A673 (cell line): ENCODE measurements around the gene A4GNT. TPM values are rescaled to one million over a fixed set of nuclear protein-coding genes. Genes with fewer than 3 reads are reported as not detected.

Experiments
- BruUV-seq: library from RNA; stranded (reverse); fragments of 400-500 nt; replicated peaks from 2 replicates; lab custom pipeline; 2021; lab: Mats Ljungman, UMichigan
- CTCF ChIA-PET: fragments of 300-600 bp; sonication (Branson Sonifier 250); formaldehyde crosslinking; loops from one replicate; lab custom pipeline; 2022; ENCODE audit warnings: antibody characterized with exemption; lab: Charles Lee
- POLR2A ChIA-PET: fragments of 300-600 bp; sonication (Branson Sonifier 250); formaldehyde crosslinking; loops from one replicate; lab custom pipeline; 2022; ENCODE audit warnings: antibody characterized with exemption; ENCODE audit not compliant: low non-redundant PET; lab: Charles Lee
- DNase-seq: peaks from one replicate; pipeline ENCODE4 v3.0.0-alpha.2; 2015; ENCODE audit warnings: low spot score
- H3K27ac ChIP-seq: fragments of 200-600 bp; sonication (generic); 2 replicates; pipeline ENCODE4 v1.5.1; 2016; ENCODE audit warnings: mixed run types, low read depth, mild to moderate bottlenecking, mixed read lengths, antibody characterized with exemption, low read length; ENCODE audit not compliant: poor library complexity, severe bottlenecking
- H3K27me3 ChIP-seq: fragments of 200-600 bp; sonication (generic); replicated peaks from 2 replicates; pipeline ENCODE4 v1.6.1; 2017; ENCODE audit warnings: mixed run types, low read depth, mild to moderate bottlenecking, mixed read lengths, antibody characterized with exemption, low read length; ENCODE audit not compliant: insufficient read depth, poor library complexity
- H3K36me3 ChIP-seq: fragments of 200-600 bp; sonication (generic); 2 replicates; pipeline ENCODE4 v1.6.1; 2016; ENCODE audit warnings: mixed run types, mild to moderate bottlenecking, mixed read lengths, antibody characterized with exemption, low read length; ENCODE audit not compliant: insufficient read depth, poor library complexity, severe bottlenecking
- H3K4me1 ChIP-seq: fragments of 200-600 bp; sonication (generic); 2 replicates; pipeline ENCODE4 v1.6.1; 2017; ENCODE audit warnings: mixed run types, mild to moderate bottlenecking, mixed read lengths, antibody characterized with exemption, low read length; ENCODE audit not compliant: insufficient read depth, poor library complexity, severe bottlenecking
- H3K4me3 ChIP-seq: fragments of 200-600 bp; sonication (generic); 2 replicates; pipeline ENCODE4 v1.5.1; 2016; ENCODE audit warnings: low read depth, mixed run types, mild to moderate bottlenecking, mixed read lengths, low read length; ENCODE audit not compliant: poor library complexity, severe bottlenecking
- H3K9me3 ChIP-seq: fragments of 200-600 bp; sonication (generic); 2 replicates; pipeline ENCODE4 v1.6.1; 2016; ENCODE audit warnings: mixed run types, low read depth, mild to moderate bottlenecking, mixed read lengths, antibody characterized with exemption, low read length; ENCODE audit not compliant: poor library complexity, severe bottlenecking
- EZH2 ChIP-seq: fragments of 200-600 bp; sonication (generic); IDR thresholded peaks from 2 replicates; pipeline ENCODE4 v1.6.1; 2017; ENCODE audit warnings: borderline replicate concordance, low read depth, mild to moderate bottlenecking, mixed read lengths, antibody characterized with exemption, low read length; ENCODE audit not compliant: poor library complexity, severe bottlenecking
- intact Hi-C: fragments of 100-400 bp; cut with micrococcal nuclease; formaldehyde crosslinking; loops from one replicate; pipeline ENCODE4 v1.10.0; 2022; ENCODE audit not compliant: unreplicated experiment
- total RNA-seq: library from RNA; stranded (reverse); gene quantifications from 2 replicates; pipeline ENCODE4 v1.2.3, GENCODE V29; 2021
- TF ChIP-seq, protein P1 (sequence below): fragments of 300-800, 200-600 bp; sonication (generic); conservative IDR thresholded peaks from 2 replicates; pipeline ENCODE4 v1.5.1; 2017; ENCODE audit warnings: low read depth, mild to moderate bottlenecking, antibody characterized with exemption, low read length, moderate library complexity, mixed read lengths

A4GNT gene
- total RNA-seq, 1 experiment from 2014 or later = not detected

GRCh38 chr3:138140940-138141339, 8.8 kb upstream of the A4GNT start:
- intact Hi-C loops = no loop called here
- BruUV-seq = no TSS peak
- no peaks in the 10 kb centered on the region for H3K4me1 ChIP-seq
- no peak for DNase-seq
- no peak overlapping the region for H3K27ac ChIP-seq
- H3K4me3 ChIP-seq = no peak overlapping the region
- no peaks in the 10 kb centered on the region for H3K36me3 ChIP-seq
- TF ChIP-seq, protein P1, sequence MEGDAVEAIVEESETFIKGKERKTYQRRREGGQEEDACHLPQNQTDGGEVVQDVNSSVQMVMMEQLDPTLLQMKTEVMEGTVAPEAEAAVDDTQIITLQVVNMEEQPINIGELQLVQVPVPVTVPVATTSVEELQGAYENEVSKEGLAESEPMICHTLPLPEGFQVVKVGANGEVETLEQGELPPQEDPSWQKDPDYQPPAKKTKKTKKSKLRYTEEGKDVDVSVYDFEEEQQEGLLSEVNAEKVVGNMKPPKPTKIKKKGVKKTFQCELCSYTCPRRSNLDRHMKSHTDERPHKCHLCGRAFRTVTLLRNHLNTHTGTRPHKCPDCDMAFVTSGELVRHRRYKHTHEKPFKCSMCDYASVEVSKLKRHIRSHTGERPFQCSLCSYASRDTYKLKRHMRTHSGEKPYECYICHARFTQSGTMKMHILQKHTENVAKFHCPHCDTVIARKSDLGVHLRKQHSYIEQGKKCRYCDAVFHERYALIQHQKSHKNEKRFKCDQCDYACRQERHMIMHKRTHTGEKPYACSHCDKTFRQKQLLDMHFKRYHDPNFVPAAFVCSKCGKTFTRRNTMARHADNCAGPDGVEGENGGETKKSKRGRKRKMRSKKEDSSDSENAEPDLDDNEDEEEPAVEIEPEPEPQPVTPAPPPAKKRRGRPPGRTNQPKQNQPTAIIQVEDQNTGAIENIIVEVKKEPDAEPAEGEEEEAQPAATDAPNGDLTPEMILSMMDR = no peak
- no peak for TF ChIP-seq EZH2
- H3K9me3 ChIP-seq = no peaks in the 10 kb centered on the region
- CTCF ChIA-PET = no interaction called here
- H3K27me3 ChIP-seq = no peaks in the 10 kb centered on the region
- POLR2A ChIA-PET = no interaction called here

DNA sequence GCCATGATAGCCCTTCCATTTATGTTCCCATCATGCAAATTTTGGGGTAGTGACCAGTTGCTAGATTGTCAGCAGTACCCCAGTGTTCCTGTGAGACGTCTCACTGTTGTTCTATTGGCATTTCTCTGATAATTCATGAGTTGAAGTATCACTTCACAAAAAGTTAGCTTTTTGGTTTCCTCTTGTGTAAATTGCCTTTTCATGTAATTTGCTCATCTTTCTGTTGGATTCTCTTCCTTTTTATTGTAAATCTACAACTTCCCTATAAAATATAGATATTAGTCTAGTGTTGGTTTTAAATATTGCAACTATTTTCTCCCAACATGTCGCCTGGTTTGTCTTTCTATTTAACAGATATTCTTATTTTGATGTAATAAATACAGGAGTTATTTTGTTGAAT, 7.5 kb upstream of the A4GNT start:
- POLR2A ChIA-PET = no interaction called here

DNA sequence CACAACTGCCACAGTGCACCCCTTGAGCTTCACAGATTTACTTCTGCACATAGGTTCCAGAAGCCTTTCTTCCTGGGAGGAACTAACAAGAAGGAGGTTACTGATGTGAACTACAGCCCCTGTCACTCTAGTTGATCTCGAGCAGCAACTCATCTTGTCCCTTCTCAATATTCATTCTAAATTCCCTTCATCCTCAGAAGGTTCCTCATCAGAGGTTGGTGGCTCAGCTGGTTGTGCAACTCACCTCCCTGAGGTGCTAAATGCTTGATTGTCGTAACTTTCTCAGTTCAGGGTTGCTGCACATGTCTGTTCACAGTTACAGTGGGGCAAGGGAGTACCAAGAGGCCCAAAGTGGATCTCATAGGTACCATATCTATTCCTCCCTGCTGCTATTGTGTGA, 5.7 kb upstream of the A4GNT start:
- no peaks in the 10 kb centered on the region for H3K9me3 ChIP-seq
- H3K4me1 ChIP-seq = no peaks in the 10 kb centered on the region
- TF ChIP-seq EZH2 = no peak
- TF ChIP-seq, protein P1 = no peak
- H3K27ac ChIP-seq = no peak overlapping the region
- ChIA-PET POLR2A (no interaction called here), CTCF (no interaction called here)
- BruUV-seq = no TSS peak
- intact Hi-C loops = no loop called here
- no peak overlapping the region for H3K4me3 ChIP-seq
- no peak for DNase-seq
- H3K27me3 ChIP-seq = no peaks in the 10 kb centered on the region
- H3K36me3 ChIP-seq = no peaks in the 10 kb centered on the region

More for the DNA sequence above, 7.5 kb upstream of the A4GNT start:
- no peaks in the 10 kb centered on the region for H3K27me3 ChIP-seq
- CTCF ChIA-PET = no interaction called here
- TF ChIP-seq, protein P1 = no peak
- no peak for TF ChIP-seq EZH2
- BruUV-seq = no TSS peak
- H3K4me3 ChIP-seq = no peak overlapping the region
- H3K9me3 ChIP-seq = no peaks in the 10 kb centered on the region
- H3K27ac ChIP-seq = no peak overlapping the region
- intact Hi-C loops = no loop called here
- no peak for DNase-seq
- H3K36me3 ChIP-seq = no peaks in the 10 kb centered on the region
- no peaks in the 10 kb centered on the region for H3K4me1 ChIP-seq
